GM23248 (cell line): ENCODE measurements around the gene CLEC2B. TPM values are rescaled to one million over a fixed set of nuclear protein-coding genes. Genes with fewer than 3 reads are reported as not detected.

Source experiments
- DNase-seq: peaks from one replicate; pipeline ENCODE4 v3.0.0-alpha.2; 2015
- H2AFZ ChIP-seq: fragments of 200-600 bp; sonication (generic); 2 replicates; pipeline ENCODE4 v1.6.1; 2016; ENCODE audit warnings: antibody characterized with exemption
- H3F3A ChIP-seq: fragments of 200-600 bp; sonication (generic); 2 replicates; pipeline ENCODE4 v1.6.1; 2016; ENCODE audit warnings: mild to moderate bottlenecking, antibody characterized with exemption, mixed run types; ENCODE audit not compliant: insufficient read depth
- H3K27ac ChIP-seq: fragments of 200-600 bp; sonication (generic); 2 replicates; pipeline ENCODE4 v1.5.1; 2016; ENCODE audit warnings: mild to moderate bottlenecking
- H3K27me3 ChIP-seq: fragments of 200-600 bp; sonication (generic); replicated peaks from 2 replicates; pipeline ENCODE4 v1.6.1; 2016; ENCODE audit warnings: mild to moderate bottlenecking; ENCODE audit not compliant: insufficient read depth
- H3K36me3 ChIP-seq: fragments of 200-600 bp; sonication (generic); 2 replicates; pipeline ENCODE4 v1.6.1; 2016; ENCODE audit warnings: low read depth, mild to moderate bottlenecking
- H3K4me1 ChIP-seq: fragments of 200-600 bp; sonication (generic); 2 replicates; pipeline ENCODE4 v1.6.1; 2016; ENCODE audit warnings: mild to moderate bottlenecking; ENCODE audit not compliant: insufficient read depth
- H3K4me2 ChIP-seq: fragments of 200-600 bp; sonication (generic); one replicate; pipeline ENCODE4 v1.6.1; 2016; ENCODE audit warnings: mild to moderate bottlenecking; ENCODE audit not compliant: unreplicated experiment
- H3K4me3 ChIP-seq: fragments of 200-600 bp; sonication (generic); 2 replicates; pipeline ENCODE4 v1.5.1; 2016; ENCODE audit warnings: mild to moderate bottlenecking
- H3K79me2 ChIP-seq: fragments of 200-600 bp; sonication (generic); 2 replicates; pipeline ENCODE4 v1.6.1; 2016; ENCODE audit warnings: mild to moderate bottlenecking; ENCODE audit not compliant: insufficient read depth
- H3K9ac ChIP-seq: fragments of 200-600 bp; sonication (generic); 2 replicates; pipeline ENCODE4 v1.6.1; 2016; ENCODE audit warnings: mild to moderate bottlenecking
- H3K9me2 ChIP-seq: fragments of 200-600 bp; sonication (generic); 2 replicates; pipeline ENCODE4 v1.6.1; 2016; ENCODE audit warnings: mixed run types, mild to moderate bottlenecking, moderate library complexity; ENCODE audit not compliant: insufficient read depth
- H3K9me3 ChIP-seq: fragments of 200-600 bp; sonication (generic); one replicate; pipeline ENCODE4 v1.6.1; 2017; ENCODE audit warnings: low read depth
- H4K20me1 ChIP-seq: fragments of 200-600 bp; sonication (generic); 2 replicates; pipeline ENCODE4 v1.6.0; 2016; ENCODE audit not compliant: insufficient read depth
- EZH2 ChIP-seq: fragments of 200-600 bp; sonication (generic); IDR thresholded peaks from 2 replicates; pipeline ENCODE4 v1.6.1; 2018; ENCODE audit warnings: antibody characterized with exemption, mild to moderate bottlenecking; ENCODE audit not compliant: insufficient read depth, poor library complexity, severe bottlenecking
- EZH2phosphoT487 ChIP-seq: fragments of 200-600 bp; sonication (generic); IDR thresholded peaks from 2 replicates; pipeline ENCODE4 v1.6.1; 2018; ENCODE audit warnings: antibody characterized with exemption, moderate library complexity, mild to moderate bottlenecking, low read depth; ENCODE audit not compliant: insufficient read depth
- WGBS, 2 experiments: methylation state at CpG; one replicate each; pipeline ENCODE4 v1.1.6; 2015 to 2017; ENCODE audit warnings: low lambda C conversion rate in 2 of 2, low coverage in 1 of 2; ENCODE audit errors: missing lambda C conversion rate in 2 of 2; 5-methylcytosine and 5-hydroxymethylcytosine counted together
- in situ Hi-C: fragments of 300-500 bp; cut with MboI; formaldehyde crosslinking; loops from 2 replicates; pipeline ENCODE4 v1.15.0; 2020
- polyA plus RNA-seq: library from polyadenylated mRNA; unstranded; fragments of >200 nt; fragmentation: Nextera tagmentation; extraction: Ambion mirVana; gene quantifications from 2 replicates; pipeline ENCODE4 v1.2.1, GENCODE V29; 2016
- total RNA-seq: library from RNA; depleted of rRNA; stranded (reverse); fragments of >200 nt; shearing (Covaris generic); gene quantifications from 2 replicates; pipeline ENCODE4 v1.2.3, GENCODE V29; 2014

The CLEC2B gene
- total and polyA plus RNA-seq, 2 experiments from 2014 or later: 7.2 to 12.2 TPM

- Histone ChIP-seq H3K4me2 (no peak overlapping the region), H3K9me3 (no peaks in the 10 kb centered on the region), H3K9me2 (no peaks in the 10 kb centered on the region), H2AFZ (no peak overlapping the region), H3K27ac (no peak overlapping the region), H3K36me3 (no peaks in the 10 kb centered on the region), H3K4me3 (no peak overlapping the region), H3K9ac (no peak overlapping the region), H3K4me1 (peaks cover 9% of the 10 kb centered on the region), H3K27me3 (no peaks in the 10 kb centered on the region), H3F3A (peaks cover 20% of the 10 kb centered on the region), H3K79me2 (peaks cover 12% of the 10 kb centered on the region), H4K20me1 (no peaks in the 10 kb centered on the region)
- in situ Hi-C loops: no loop called here
- WGBS, 2 experiments: 59 to 62% methylated on average over 11 of the region's 11 CpGs
- no peak for TF ChIP-seq EZH2
- TF ChIP-seq EZH2phosphoT487: no peak
- DNase-seq: no peak
Measured at GRCh38 chr12:9872742-9873141, 3.6 kb upstream of the CLEC2B start.

DNA sequence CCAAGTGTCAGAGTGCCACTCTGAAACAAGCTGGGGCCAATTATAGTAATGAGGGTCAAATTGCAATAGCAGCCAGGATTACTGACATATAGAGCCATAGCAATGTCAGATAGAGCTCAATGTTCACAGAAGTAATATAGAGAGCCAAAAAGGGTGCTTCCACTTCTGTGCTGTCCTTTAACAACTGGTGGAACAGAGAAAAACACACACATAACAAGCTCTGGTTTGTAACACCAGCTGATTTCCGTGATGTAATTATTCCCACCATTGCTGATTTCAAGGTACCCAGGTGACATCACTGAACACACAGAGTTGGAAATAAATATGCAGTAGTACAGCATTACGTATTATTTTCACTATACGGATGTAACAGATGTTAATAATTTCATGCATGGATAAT, 3.0 kb upstream of the CLEC2B start:
- in situ Hi-C loops: no loop called here
- Histone ChIP-seq H3K27me3 (no peaks in the 10 kb centered on the region), H3K79me2 (peaks cover 18% of the 10 kb centered on the region), H3K36me3 (no peaks in the 10 kb centered on the region), H3K4me3 (no peak overlapping the region), H3F3A (peaks cover 20% of the 10 kb centered on the region), H3K27ac (no peak overlapping the region), H3K4me2 (no peak overlapping the region), H3K9me2 (no peaks in the 10 kb centered on the region), H3K9me3 (no peaks in the 10 kb centered on the region), H3K4me1 (peaks cover 9% of the 10 kb centered on the region), H3K9ac (no peak overlapping the region), H2AFZ (0 out of 2 replicates have a peak overlapping the region, but pooled peaks have one; percentile 6), H4K20me1 (no peaks in the 10 kb centered on the region)
- WGBS, 2 experiments: 62 to 80% methylated on average over 3 of the region's 3 CpGs
- DNase-seq: no peak
- TF ChIP-seq EZH2: no peak
- TF ChIP-seq EZH2phosphoT487: no peak

DNA sequence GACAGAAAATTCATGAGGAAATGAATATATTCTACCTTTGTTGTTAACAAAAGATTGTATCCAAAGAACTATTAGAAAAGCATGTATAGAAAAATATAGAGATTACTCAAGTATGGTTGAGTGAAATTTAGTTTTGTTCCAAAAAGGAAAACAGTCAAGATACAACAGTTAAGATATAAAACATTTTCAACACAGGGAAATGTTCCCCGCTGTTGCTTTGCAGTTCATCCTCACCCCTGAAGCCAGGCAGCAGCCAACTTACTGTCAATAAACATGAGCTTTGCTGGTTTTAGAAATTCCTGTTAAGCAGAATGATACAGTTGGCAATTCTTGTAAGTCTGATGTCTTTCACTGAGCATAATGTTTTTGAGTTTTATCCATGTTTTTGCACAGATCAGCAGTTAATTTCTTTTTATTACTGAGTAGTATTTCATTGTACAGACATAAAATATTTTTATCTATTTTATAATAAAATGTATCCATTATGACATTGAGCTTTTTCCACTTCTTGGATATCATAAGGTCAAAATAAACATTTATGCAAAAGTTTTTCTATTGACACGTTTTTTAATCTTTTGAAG, 1.2 kb upstream of the CLEC2B start:
- H3K79me2 ChIP-seq: peaks cover 36% of the 10 kb centered on the region
- peak overlapping the region; percentile 96 for H2AFZ ChIP-seq
- H3K27ac ChIP-seq: peak overlapping the region; percentile 96
- peaks cover 20% of the 10 kb centered on the region for H3F3A ChIP-seq
- peak overlapping the region; percentile 99 for H3K4me2 ChIP-seq
- H4K20me1 ChIP-seq: no peaks in the 10 kb centered on the region
- no peaks in the 10 kb centered on the region for H3K27me3 ChIP-seq
- peak overlapping the region; percentile 92 for H3K9ac ChIP-seq
- no peaks in the 10 kb centered on the region for H3K36me3 ChIP-seq
- peaks cover 25% of the 10 kb centered on the region for H3K4me1 ChIP-seq
- WGBS, 2 experiments: 19 to 28% methylated on average over 2 of the region's 2 CpGs
- in situ Hi-C loops: no loop called here
- DNase-seq: peak; percentile 31
- no peaks in the 10 kb centered on the region for H3K9me3 ChIP-seq
- TF ChIP-seq EZH2 (no peak), EZH2phosphoT487 (no peak)
- peak overlapping the region; percentile 78 for H3K4me3 ChIP-seq
- no peaks in the 10 kb centered on the region for H3K9me2 ChIP-seq

DNA sequence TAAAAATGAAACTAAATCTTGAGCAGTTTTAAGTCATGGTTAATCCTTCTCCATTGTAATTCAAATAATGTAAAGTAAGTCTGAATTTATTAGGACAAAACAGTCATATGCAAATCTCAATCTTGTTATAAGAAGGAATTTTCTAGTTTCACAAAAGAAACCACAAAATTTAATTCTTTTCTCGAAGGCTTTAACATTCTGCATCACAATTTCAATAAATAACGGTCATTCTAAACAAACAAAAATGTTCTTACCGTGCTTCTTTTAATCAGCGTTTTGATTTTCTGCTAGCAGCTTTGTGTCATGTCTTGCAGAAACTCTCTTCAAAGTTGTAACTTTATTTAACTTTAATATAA, 225 bp downstream of the CLEC2B start:
- in situ Hi-C loops: no loop called here
- peaks cover 20% of the 10 kb centered on the region for H3F3A ChIP-seq
- TF ChIP-seq EZH2 (no peak), EZH2phosphoT487 (0 out of 2 replicates have a peak, but pooled peaks have one; percentile 20)
- peak overlapping the region; percentile 78 for H3K4me3 ChIP-seq
- H3K27ac ChIP-seq: peak overlapping the region; percentile 96
- no peaks in the 10 kb centered on the region for H3K9me2 ChIP-seq
- H3K79me2 ChIP-seq: peaks cover 50% of the 10 kb centered on the region
- no peaks in the 10 kb centered on the region for H3K9me3 ChIP-seq
- WGBS, 2 experiments: 4% methylated on average over 4 of the region's 4 CpGs
- H2AFZ ChIP-seq: peak overlapping the region; percentile 96
- H3K4me1 ChIP-seq: peaks cover 28% of the 10 kb centered on the region
- no peaks in the 10 kb centered on the region for H3K36me3 ChIP-seq
- peak overlapping the region; percentile 92 for H3K9ac ChIP-seq
- H3K27me3 ChIP-seq: no peaks in the 10 kb centered on the region
- no peak for DNase-seq
- H3K4me2 ChIP-seq: peak overlapping the region; percentile 99
- no peaks in the 10 kb centered on the region for H4K20me1 ChIP-seq
